Endodermal cell (in vitro differentiated cells): ENCODE results near the gene FOXP4. TPM values are rescaled to one million over a fixed set of nuclear protein-coding genes. Genes with fewer than 3 reads are reported as not detected.

Experiments used
- DNase-seq: peaks from one replicate; pipeline ENCODE4 v3.0.0-alpha.2; 2017
- H3K27ac ChIP-seq: 2 replicates; pipeline ENCODE4 v1.5.1; 2013; ENCODE audit warnings: mild to moderate bottlenecking, low read depth, low read length, moderate library complexity
- H3K27me3 ChIP-seq: 2 replicates; pipeline ENCODE4 v1.6.1; 2013; ENCODE audit warnings: mild to moderate bottlenecking, low read length, moderate library complexity; ENCODE audit not compliant: insufficient read depth, control insufficient read depth, poor library complexity, severe bottlenecking
- H3K36me3 ChIP-seq: 2 replicates; pipeline ENCODE4 v1.7.0; 2013; ENCODE audit warnings: mild to moderate bottlenecking, low read length, moderate library complexity; ENCODE audit not compliant: control insufficient read depth, insufficient read depth
- H3K4me1 ChIP-seq: one replicate; pipeline ENCODE4 v1.7.0; 2013; ENCODE audit warnings: low read length; ENCODE audit not compliant: control insufficient read depth, insufficient read depth
- H3K4me3 ChIP-seq: 2 replicates; pipeline ENCODE4 v1.5.1; 2013; ENCODE audit warnings: mild to moderate bottlenecking, low read length, moderate library complexity
- H3K9ac ChIP-seq: 2 replicates; pipeline ENCODE4 v1.6.1; 2013; ENCODE audit warnings: mild to moderate bottlenecking, low read length, moderate library complexity; ENCODE audit not compliant: poor library complexity, severe bottlenecking; ENCODE audit errors: extremely low read depth
- H3K9me3 ChIP-seq: 2 replicates; pipeline ENCODE4 v1.6.1; 2013; ENCODE audit warnings: mild to moderate bottlenecking, low read length, moderate library complexity; ENCODE audit not compliant: control insufficient read depth
- H3K27ac Mint-ChIP-seq: 2 replicates; pipeline ENCODE4 v1.8.0; 2020; ENCODE audit warnings: mixed read lengths
- H3K27me3 Mint-ChIP-seq: 2 replicates; pipeline ENCODE4 v1.8.0; 2021; ENCODE audit warnings: mild to moderate bottlenecking, mixed read lengths; ENCODE audit not compliant: insufficient read depth
- H3K36me3 Mint-ChIP-seq: 2 replicates; pipeline ENCODE4 v1.8.0; 2020; ENCODE audit warnings: low read depth, mixed read lengths
- H3K4me1 Mint-ChIP-seq: 2 replicates; pipeline ENCODE4 v1.8.0; 2020; ENCODE audit warnings: mixed read lengths
- H3K4me3 Mint-ChIP-seq: 2 replicates; pipeline ENCODE4 v1.8.0; 2020; ENCODE audit warnings: mild to moderate bottlenecking, moderate library complexity, mixed read lengths
- H3K9me3 Mint-ChIP-seq: 2 replicates; pipeline ENCODE4 v1.8.0; 2020; ENCODE audit warnings: mild to moderate bottlenecking, mixed read lengths
- CTCF ChIP-seq: fragments of 200-600 bp; sonication (generic); conservative IDR thresholded peaks from 2 replicates; pipeline ENCODE4 v1.5.0; 2021; ENCODE audit warnings: antibody characterized with exemption, mild to moderate bottlenecking
- WGBS, 2 experiments: methylation state at CpG; one replicate each; pipeline versions ENCODE4 v1.1.5 to v1.1.7; 2013; ENCODE audit warnings: missing lambda C conversion rate in 2 of 2, mixed read lengths in 1 of 2; ENCODE audit not compliant: insufficient coverage in 1 of 2, insufficient read length in 1 of 2; 5-methylcytosine and 5-hydroxymethylcytosine counted together
- total RNA-seq, 2 donors: library from RNA; stranded (reverse); fragmentation: NEBNext Ultra II Directional in 1 of 2; extraction: Animal tissue kit (Norgen Biotek cat#: 25700) in 1 of 2; gene quantifications; 2 replicates in 1 of 2; 3 replicates in 1 of 2; pipeline ENCODE4 v1.2.1, GENCODE V29; 2021

FOXP4 gene
- total RNA-seq, 2 donors from 2014 or later: 44.4 to 47.7 TPM

- no peak overlapping the region for H3K27ac Mint-ChIP-seq
- TF ChIP-seq CTCF: no peak
- peak; percentile 80 for DNase-seq
- H3K9me3 Mint-ChIP-seq: no peaks in the 10 kb centered on the region
- no peaks in the 10 kb centered on the region for H3K9me3 ChIP-seq
- H3K4me1 ChIP-seq: peaks cover 28% of the 10 kb centered on the region
- H3K36me3 ChIP-seq: peaks cover 72% of the 10 kb centered on the region
- no peaks in the 10 kb centered on the region for H3K27me3 Mint-ChIP-seq
- H3K36me3 Mint-ChIP-seq: peaks cover 54% of the 10 kb centered on the region
- 50 to 60% methylated on average over 2 to 5 of the region's 5 CpGs for WGBS, 2 experiments
- peak overlapping the region; percentile 93 for H3K27ac ChIP-seq
- H3K4me3 ChIP-seq: no peak overlapping the region
- no peak overlapping the region for H3K9ac ChIP-seq
- H3K27me3 ChIP-seq: no peaks in the 10 kb centered on the region
- no peak overlapping the region for H3K4me3 Mint-ChIP-seq
- peaks cover 52% of the 10 kb centered on the region for H3K4me1 Mint-ChIP-seq
Measured at GRCh38 chr6:41570259-41570615, 24.1 kb downstream of the FOXP4 start.

- Histone ChIP-seq H3K4me3 (no peak overlapping the region), H3K4me1 (peaks cover 28% of the 10 kb centered on the region), H3K36me3 (peaks cover 63% of the 10 kb centered on the region), H3K9ac (no peak overlapping the region), H3K9me3 (no peaks in the 10 kb centered on the region), H3K27me3 (no peaks in the 10 kb centered on the region), H3K27ac (no peak overlapping the region)
- Mint-ChIP-seq H3K27me3 (no peaks in the 10 kb centered on the region), H3K4me1 (peaks cover 60% of the 10 kb centered on the region), H3K27ac (no peak overlapping the region), H3K4me3 (no peak overlapping the region), H3K36me3 (peaks cover 44% of the 10 kb centered on the region), H3K9me3 (no peaks in the 10 kb centered on the region)
- DNase-seq: peak; percentile 61
- 83 to 88% methylated on average over 12 to 15 of the region's 15 CpGs for WGBS, 2 experiments
- no peak for TF ChIP-seq CTCF
Measured at GRCh38 chr6:41571021-41571780, 25.0 kb downstream of the FOXP4 start.

- no peak overlapping the region for H3K4me3 Mint-ChIP-seq
- no peaks in the 10 kb centered on the region for H3K27me3 ChIP-seq
- H3K9me3 ChIP-seq: no peaks in the 10 kb centered on the region
- H3K36me3 Mint-ChIP-seq: peaks cover 30% of the 10 kb centered on the region
- 93 to 95% methylated on average over 2 of the region's 2 CpGs for WGBS, 2 experiments
- H3K27me3 Mint-ChIP-seq: no peaks in the 10 kb centered on the region
- no peak for TF ChIP-seq CTCF
- peaks cover 48% of the 10 kb centered on the region for H3K36me3 ChIP-seq
- no peak overlapping the region for H3K27ac ChIP-seq
- H3K4me1 ChIP-seq: peaks cover 28% of the 10 kb centered on the region
- no peak overlapping the region for H3K27ac Mint-ChIP-seq
- DNase-seq: no peak
- H3K9ac ChIP-seq: no peak overlapping the region
- no peak overlapping the region for H3K4me3 ChIP-seq
- no peaks in the 10 kb centered on the region for H3K9me3 Mint-ChIP-seq
- peaks cover 74% of the 10 kb centered on the region for H3K4me1 Mint-ChIP-seq
Measured at GRCh38 chr6:41572613-41573012, 26.4 kb downstream of the FOXP4 start.
